ENCODE data around the gene CNPY1. TPM values are rescaled to one million over a fixed set of nuclear protein-coding genes. Genes with fewer than 3 reads are reported as not detected.

CNPY1 gene
- total RNA-seq, 2 donors from 2014 or later: not detected

- 89% methylated on average over 29 of the region's 33 CpGs for WGBS
- H3K27me3 ChIP-seq (replicated peaks; ENCODE audit: insufficient read depth): peaks cover 4% of the 10 kb centered on the region
- DNase-seq (ENCODE audit: low spot score): no peak
- no peak overlapping the region for H3K27ac ChIP-seq
- intact Hi-C loops (cut with DNase I): no loop called here
- TF ChIP-seq POLR2AphosphoS5 (IDR thresholded peaks at IDR 0.05) (no peak), POLR2A (IDR thresholded peaks at IDR 0.05) (no peak), CTCF (IDR thresholded peaks at IDR 0.05) (no peak)
- H3K4me3 ChIP-seq: no peak overlapping the region
- no peaks in the 10 kb centered on the region for H3K36me3 ChIP-seq
- H3K9me3 ChIP-seq: no peaks in the 10 kb centered on the region
- H3K4me1 ChIP-seq (replicated peaks): no peaks in the 10 kb centered on the region
These were observed 8.8 kb upstream of the CNPY1 start for GRCh38 chr7:155555116-155555695.

GRCh38 chr7:155553871-155554270 is 7.5 kb upstream of the CNPY1 start:
- Histone ChIP-seq H3K9me3 (no peaks in the 10 kb centered on the region), H3K4me3 (no peak overlapping the region), H3K27me3 (replicated peaks; ENCODE audit: insufficient read depth) (peaks cover 2% of the 10 kb centered on the region), H3K36me3 (no peaks in the 10 kb centered on the region), H3K27ac (no peak overlapping the region), H3K4me1 (replicated peaks) (no peaks in the 10 kb centered on the region)
- WGBS: 91% methylated on average over 3 of the region's 3 CpGs
- TF ChIP-seq POLR2AphosphoS5 (IDR thresholded peaks at IDR 0.05): no peak
- TF ChIP-seq POLR2A (IDR thresholded peaks at IDR 0.05): no peak
- no peak for TF ChIP-seq CTCF (IDR thresholded peaks at IDR 0.05)
- intact Hi-C loops (cut with DNase I): no loop called here
- DNase-seq (ENCODE audit: low spot score): no peak

- Histone ChIP-seq H3K4me3 (no peak overlapping the region), H3K27me3 (replicated peaks; ENCODE audit: insufficient read depth) (no peaks in the 10 kb centered on the region), H3K27ac (no peak overlapping the region), H3K36me3 (no peaks in the 10 kb centered on the region), H3K4me1 (replicated peaks) (no peaks in the 10 kb centered on the region), H3K9me3 (no peaks in the 10 kb centered on the region)
- DNase-seq (ENCODE audit: low spot score): no peak
- TF ChIP-seq POLR2A (IDR thresholded peaks at IDR 0.05) (no peak), POLR2AphosphoS5 (IDR thresholded peaks at IDR 0.05) (no peak), CTCF (IDR thresholded peaks at IDR 0.05) (no peak)
- intact Hi-C loops (cut with DNase I): no loop called here
- 77% methylated on average over 15 of the region's 15 CpGs for WGBS
These were observed 5.6 kb upstream of the CNPY1 start for GRCh38 chr7:155551785-155552611.

GRCh38 chr7:155550916-155551315 is 4.6 kb upstream of the CNPY1 start:
- no peak for DNase-seq (ENCODE audit: low spot score)
- H3K4me1 ChIP-seq (replicated peaks): no peaks in the 10 kb centered on the region
- H3K36me3 ChIP-seq: no peaks in the 10 kb centered on the region
- intact Hi-C loops (cut with DNase I): no loop called here
- WGBS: 93% methylated on average over 12 of the region's 12 CpGs
- no peak overlapping the region for H3K27ac ChIP-seq
- H3K9me3 ChIP-seq: no peaks in the 10 kb centered on the region
- no peak overlapping the region for H3K4me3 ChIP-seq
- no peak for TF ChIP-seq POLR2AphosphoS5 (IDR thresholded peaks at IDR 0.05)
- TF ChIP-seq CTCF (IDR thresholded peaks at IDR 0.05): no peak
- TF ChIP-seq POLR2A (IDR thresholded peaks at IDR 0.05): no peak
- no peaks in the 10 kb centered on the region for H3K27me3 ChIP-seq (replicated peaks; ENCODE audit: insufficient read depth)

- Histone ChIP-seq H3K4me1 (replicated peaks) (no peaks in the 10 kb centered on the region), H3K27me3 (replicated peaks; ENCODE audit: insufficient read depth) (no peaks in the 10 kb centered on the region), H3K9me3 (no peaks in the 10 kb centered on the region), H3K4me3 (no peak overlapping the region), H3K36me3 (no peaks in the 10 kb centered on the region), H3K27ac (no peak overlapping the region)
- no peak for TF ChIP-seq CTCF (IDR thresholded peaks at IDR 0.05)
- no peak for TF ChIP-seq POLR2A (IDR thresholded peaks at IDR 0.05)
- no peak for TF ChIP-seq POLR2AphosphoS5 (IDR thresholded peaks at IDR 0.05)
- intact Hi-C loops (cut with DNase I): no loop called here
- WGBS: 94% methylated on average over 10 of the region's 10 CpGs
- DNase-seq (ENCODE audit: low spot score): no peak
These were observed 2.9 kb upstream of the CNPY1 start for GRCh38 chr7:155549226-155549625.
